HepG2 (cell line): Measurements from ENCODE around the gene STYXL2. TPM values are rescaled to one million over a fixed set of nuclear protein-coding genes. Genes with fewer than 3 reads are reported as not detected.
A peak's percentile ranks its signal among the peaks of the same experiment; 100 is the strongest.

Experiments
- ATAC-seq: fragments of 200-7000 bp; cut with Tn5 transposase; 3 replicates; pipeline ENCODE4 v1.9.1; 2020; ENCODE audit warnings: mild to moderate bottlenecking, moderate library complexity
- BruUV-seq: library from RNA; stranded (reverse); fragments of 400-500 nt; replicated peaks from 2 replicates; lab custom pipeline; 2021; lab: Mats Ljungman, UMichigan
- CTCF ChIA-PET: fragments of 300-600 bp; formaldehyde crosslinking; extraction: SDS; loops from one replicate; lab custom pipeline; 2021; ENCODE audit warnings: low total read pairs, inconsistent platforms, low intra/inter-chr PET ratio; lab: Yijun Ruan, JAX
- POLR2A ChIA-PET: fragments of 350-600 bp; sonication (Branson Sonifier 250); formaldehyde crosslinking; loops from one replicate; lab custom pipeline; 2020; ENCODE audit warnings: antibody characterized with exemption, inconsistent platforms; lab: Yijun Ruan, JAX
- DNase-seq: peaks from one replicate; pipeline ENCODE4 v3.0.0-alpha.2; 2015; ENCODE audit warnings: low spot score
- FAIRE-seq: peaks from 3 replicates; lab custom pipeline; 2011; peaks lifted over from hg19 to GRCh38; lab: Jason Lieb, UNC
- H2AFZ ChIP-seq: one replicate; pipeline ENCODE4 v1.6.1; 2011; ENCODE audit warnings: low read length, inconsistent platforms
- H3K27ac ChIP-seq: fragments of 300-600 bp; 3 replicates; pipeline ENCODE4 v1.8.0; 2011; ENCODE audit warnings: mixed run types, mild to moderate bottlenecking, mixed read lengths, low read length, inconsistent platforms; ENCODE audit not compliant: insufficient read depth; ENCODE audit errors: extremely low read length
- H3K27me3 ChIP-seq, 2 experiments: fragments of 200-600 bp in 1 of 2; 2 replicates in 1 of 2; 3 replicates in 1 of 2; pipeline versions ENCODE4 v1.6.0 to v1.8.0; 2011; ENCODE audit warnings: low read length in 2 of 2, mild to moderate bottlenecking in 2 of 2, moderate library complexity in 2 of 2, inconsistent platforms in 1 of 2; ENCODE audit not compliant: insufficient read depth in 2 of 2, control insufficient read depth in 1 of 2
- H3K36me3 ChIP-seq, 2 experiments: fragments of 200-600 bp in 1 of 2; replicated peaks in 1 of 2; 2 replicates in 1 of 2; 3 replicates in 1 of 2; pipeline versions ENCODE4 v1.5.1 to v1.8.0; 2011; ENCODE audit warnings: low read length in 2 of 2, inconsistent platforms in 1 of 2; ENCODE audit not compliant: insufficient read depth in 2 of 2, control insufficient read depth in 1 of 2
- H3K4me1 ChIP-seq: 2 replicates; pipeline ENCODE4 v1.5.1; 2012; ENCODE audit warnings: low read length, inconsistent platforms; ENCODE audit not compliant: insufficient read depth
- H3K4me2 ChIP-seq: 2 replicates; pipeline ENCODE4 v1.6.0; 2011; ENCODE audit warnings: low read depth, low read length, inconsistent platforms
- H3K4me3 ChIP-seq, 3 experiments: fragments of 200-600 bp in 1 of 3; sonication (generic), shearing (Covaris generic) in 1 of 3; replicated peaks in 1 of 3; 2 replicates each; pipeline ENCODE4 v1.5.1; 2011 to 2016; ENCODE audit warnings: low read length in 3 of 3, inconsistent platforms in 2 of 3, low read depth in 2 of 3, mild to moderate bottlenecking in 2 of 3, control low read depth in 1 of 3, mixed read lengths in 1 of 3; ENCODE audit not compliant: insufficient read depth in 1 of 3
- H3K79me2 ChIP-seq: one replicate; pipeline ENCODE4 v1.6.1; 2011; ENCODE audit warnings: low read length, inconsistent platforms; ENCODE audit not compliant: insufficient read depth
- H3K9ac ChIP-seq: 2 replicates; pipeline ENCODE4 v1.6.0; 2011; ENCODE audit warnings: mild to moderate bottlenecking, low read depth, low read length, inconsistent platforms; ENCODE audit not compliant: insufficient read depth
- H3K9me3 ChIP-seq: 2 replicates; pipeline ENCODE4 v1.5.1; 2012; ENCODE audit warnings: mild to moderate bottlenecking, low read length
- H4K20me1 ChIP-seq: 2 replicates; pipeline ENCODE4 v1.6.0; 2011; ENCODE audit warnings: inconsistent platforms, mild to moderate bottlenecking, low read length, moderate library complexity; ENCODE audit not compliant: insufficient read depth
- MAFF ChIP-seq: IDR thresholded peaks from 2 replicates; pipeline ENCODE4 v1.6.1; 2011; ENCODE audit warnings: low read depth, low read length, improper control_type of control experiment
- MAFK ChIP-seq, 2 experiments: IDR thresholded peaks in 1 of 2; conservative IDR thresholded peaks in 1 of 2; 2 replicates each; pipeline ENCODE4 v1.6.1; 2011; ENCODE audit warnings: improper control_type of control experiment in 2 of 2, low read length in 2 of 2
- MTF1 ChIP-seq: sonication (generic); formaldehyde crosslinking; IDR thresholded peaks from 2 replicates; pipeline ENCODE4 v1.5.0; 2020; ENCODE audit warnings: missing genetic modification reagents
- ZNF276 ChIP-seq: sonication (generic); formaldehyde crosslinking; IDR thresholded peaks from 2 replicates; pipeline ENCODE4 v1.4.0; 2020; ENCODE audit warnings: mild to moderate bottlenecking, low read depth, missing genetic modification reagents
- ZNF441 ChIP-seq: sonication (generic); formaldehyde crosslinking; IDR thresholded peaks from 2 replicates; pipeline ENCODE4 v1.7.0; 2021; ENCODE audit warnings: missing genetic modification reagents, borderline replicate concordance
- ZNF629 ChIP-seq: sonication (generic); formaldehyde crosslinking; conservative IDR thresholded peaks from 2 replicates; pipeline ENCODE4 v1.5.0; 2020; ENCODE audit warnings: missing genetic modification reagents
- WGBS: methylation state at CpG from one replicate; pipeline ENCODE4 v1.1.6; 2017; ENCODE audit warnings: low lambda C conversion rate; 5-methylcytosine and 5-hydroxymethylcytosine counted together
- in situ Hi-C: cut with HindIII; loops from 2 replicates; pipeline ENCODE4 v1.10.0; 2017; ENCODE audit warnings: low pct_unique_long_range_greater_than_20kb; ENCODE audit not compliant: extremely low pct_ligation_motif_present
- intact Hi-C: fragments of 100-400 bp; cut with micrococcal nuclease; formaldehyde crosslinking; loops from one replicate; pipeline ENCODE4 v1.10.0; 2022; ENCODE audit not compliant: unreplicated experiment
- polyA plus RNA-seq, 8 experiments: library from polyadenylated mRNA; depleted of rRNA in 3 of 8; stranded (reverse) in 7 of 8; unstranded in 1 of 8; fragments of >200 nt; fragmentation: Illumina TruSeq in 4 of 8; extraction: Trizol in 4 of 8; gene quantifications; 2 replicates each; pipeline versions ENCODE4 v1.2.1 to v1.2.3, GENCODE V29; 2011 to 2016; ENCODE audit warnings: low read depth in 4 of 8, missing spikeins in 1 of 8, mixed read lengths in 1 of 8; ENCODE audit not compliant: insufficient read depth in 1 of 8
- total RNA-seq, 5 experiments: library from RNA; depleted of rRNA; stranded (reverse); fragments of >200 nt; fragmentation: Illumina TruSeq; extraction: Trizol; gene quantifications; 2 replicates each; pipeline ENCODE4 v1.2.3, GENCODE V29; 2016; ENCODE audit warnings: low read depth in 1 of 5

Gene STYXL2
- total and polyA plus RNA-seq, 2 of the 13 experiments (the other 11 are each of a cell fraction or from before 2014, with no cell fraction given) = not detected

DNA sequence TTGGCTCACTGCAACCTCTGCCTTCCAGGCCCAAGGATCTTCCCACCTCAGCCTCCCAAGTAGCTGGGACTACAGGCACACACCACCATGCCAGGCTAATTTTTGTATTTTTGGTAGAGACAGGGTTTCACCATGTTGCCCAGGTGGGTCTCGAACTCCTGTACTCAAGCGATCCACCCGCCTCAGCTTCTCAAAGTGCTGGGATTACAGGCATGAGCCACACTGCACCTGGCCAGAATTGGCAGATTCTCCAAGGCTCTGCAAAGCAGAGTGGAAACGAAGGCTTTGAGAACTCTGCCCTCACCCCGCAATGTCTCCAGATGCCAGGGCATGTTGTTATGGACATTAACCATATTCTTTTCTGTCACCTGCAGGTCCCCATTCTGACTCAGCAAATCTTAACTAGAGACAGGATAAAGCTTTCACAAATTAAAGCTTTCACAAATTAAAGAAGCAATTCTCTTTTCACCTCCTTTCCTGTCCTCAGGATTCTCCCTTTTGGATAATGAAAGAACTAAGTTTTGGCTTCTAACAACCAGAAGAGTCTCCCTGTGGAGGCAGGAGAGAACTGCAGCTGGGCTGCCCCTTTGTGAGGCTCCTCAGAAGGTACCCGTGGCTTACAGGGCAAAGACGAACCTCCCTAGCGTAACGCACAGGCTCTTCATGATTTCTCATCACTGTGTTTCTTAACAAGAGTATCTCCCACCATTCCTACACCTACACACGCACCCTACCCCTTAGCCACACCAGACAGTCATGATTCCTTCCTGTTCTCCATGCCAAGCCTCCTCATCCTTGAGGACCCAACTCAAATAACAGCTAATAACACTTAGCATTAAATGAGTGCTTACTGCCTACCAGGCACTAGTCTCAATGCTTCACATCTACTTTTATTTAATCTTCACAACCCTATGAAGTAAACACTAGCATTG, 33.5 kb upstream of the STYXL2 start:
- in situ Hi-C loops (loop anchor here (10.0 kb wide), 2 partner anchors 144 to 474 kb away; no protein-coding TSS in a partner anchor), intact Hi-C loops (no loop called here)
- no peak for FAIRE-seq
- Histone ChIP-seq H3K27ac (no peak overlapping the region), H3K9ac (no peak overlapping the region), H3K4me3 (no peak overlapping the region), H3K36me3 (no peaks in the 10 kb centered on the region), H3K79me2 (no peaks in the 10 kb centered on the region)
- no TSS peak for BruUV-seq
- WGBS = 36% methylated on average over 10 of the region's 10 CpGs
- peak; percentile 51 for ATAC-seq
- peak; percentile 12; the same call in 1 of the 2 replicates for TF ChIP-seq MAFF
- peak; percentile 39 to 64; a peak in 3 of 4 replicates for TF ChIP-seq MAFK (conservative IDR thresholded peaks at IDR 0.05 in 1 of 2, IDR thresholded peaks at IDR 0.05 in 1 of 2; ENCODE audit: low read length in 2 of 2)
- no peak for TF ChIP-seq MTF1
- TF ChIP-seq, all 625 proteins: peak for 2
- Histone ChIP-seq H3K27me3 (peaks cover 0 to 9% of the 10 kb centered on the region in 2 experiments; a peak in 2 of 5 replicates), H3K9me3 (no peaks in the 10 kb centered on the region), H4K20me1 (no peaks in the 10 kb centered on the region), H3K4me2 (no peak overlapping the region), H2AFZ (no peak overlapping the region), H3K4me1 (0 out of 2 replicates have a peak, but pooled peaks cover 12% of the 10 kb centered on the region)
- DNase-seq = no peak
- ChIA-PET POLR2A (no interaction called here), CTCF (interaction anchor here (5.6 kb wide), 1 partner anchor 149 kb away, joined by 75 read pairs; no protein-coding TSS in a partner anchor)

DNA sequence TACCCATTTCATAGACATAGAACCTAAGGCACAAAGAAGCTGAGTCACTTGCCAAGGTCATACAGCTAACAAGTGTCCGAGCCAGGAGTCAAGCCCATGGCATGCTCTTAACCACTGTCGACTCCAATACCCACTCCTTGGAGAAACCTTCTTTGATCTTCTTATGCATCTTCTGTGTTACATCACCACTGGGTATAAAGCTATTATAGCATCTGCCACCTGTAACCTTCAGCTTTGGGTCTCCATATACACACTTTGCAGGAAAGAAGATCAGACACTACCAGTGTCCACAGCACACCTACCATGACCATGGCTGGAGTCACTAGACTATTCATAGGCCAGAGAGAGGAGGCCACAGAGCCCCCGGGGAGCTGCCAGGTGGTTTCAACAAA, 32.8 kb upstream of the STYXL2 start:
- TF ChIP-seq ZNF629 (CRISPR knock-in tag) (0 out of 2 replicates have a peak, but pooled peaks have one; percentile 16), ZNF276 (CRISPR knock-in tag) (no peak), ZNF441 (CRISPR knock-in tag) (no peak)
- ATAC-seq (no peak), DNase-seq (no peak), FAIRE-seq (no peak)
- CTCF ChIA-PET = interaction anchor here (5.6 kb wide), 1 partner anchor 150 kb away, joined by 75 read pairs; no protein-coding TSS in a partner anchor
- 61% methylated on average over 3 of the region's 3 CpGs for WGBS
- no peak overlapping the region for H3K9ac ChIP-seq
- no peaks in the 10 kb centered on the region for H4K20me1 ChIP-seq
- H3K9me3 ChIP-seq = no peaks in the 10 kb centered on the region
- POLR2A ChIA-PET = no interaction called here
- peaks cover 0 to 9% of the 10 kb centered on the region in 2 experiments; a peak in 1 of 5 replicates for H3K27me3 ChIP-seq
- in situ Hi-C loops (loop anchor here (10.0 kb wide), 2 partner anchors 144 to 474 kb away; no protein-coding TSS in a partner anchor), intact Hi-C loops (no loop called here)
- no peak overlapping the region for H3K27ac ChIP-seq
- H3K4me1 ChIP-seq = 0 out of 2 replicates have a peak, but pooled peaks cover 12% of the 10 kb centered on the region
- no peak overlapping the region for H2AFZ ChIP-seq
- no peak overlapping the region for H3K4me3 ChIP-seq
- no TSS peak for BruUV-seq
- no peak overlapping the region for H3K4me2 ChIP-seq
- H3K79me2 ChIP-seq = no peaks in the 10 kb centered on the region
- H3K36me3 ChIP-seq = no peaks in the 10 kb centered on the region
